DND-41 (cell line): Measurements from ENCODE around the gene RNF4.

Experiments
- ATAC-seq: fragments of 200-7000 bp; cut with Tn5 transposase; 3 replicates; pipeline ENCODE4 v1.9.1; 2021; ENCODE audit warnings: low read depth; ENCODE audit not compliant: insufficient read depth
- DNase-seq: peaks from one replicate; pipeline ENCODE4 v3.0.0-alpha.2; 2020
- H2AFZ ChIP-seq: 2 replicates; pipeline ENCODE4 v1.6.0; 2012; ENCODE audit warnings: low read depth, low read length
- H3K27ac ChIP-seq: 2 replicates; pipeline ENCODE4 v1.5.1; 2012; ENCODE audit warnings: low read length, inconsistent platforms
- H3K27me3 ChIP-seq: fragments of 200-600 bp; sonication (generic); 2 replicates; pipeline ENCODE4 v1.6.0; 2012; ENCODE audit warnings: low read length, mild to moderate bottlenecking, inconsistent platforms; ENCODE audit not compliant: insufficient read depth, poor library complexity
- H3K36me3 ChIP-seq: 2 replicates; pipeline ENCODE4 v1.5.1; 2012; ENCODE audit warnings: low read length, inconsistent platforms; ENCODE audit not compliant: insufficient read depth
- H3K4me1 ChIP-seq: 2 replicates; pipeline ENCODE4 v1.5.1; 2012; ENCODE audit warnings: mild to moderate bottlenecking, low read length; ENCODE audit not compliant: insufficient read depth
- H3K4me2 ChIP-seq: 2 replicates; pipeline ENCODE4 v1.6.0; 2012; ENCODE audit warnings: mild to moderate bottlenecking, moderate library complexity, low read length, inconsistent platforms; ENCODE audit not compliant: insufficient read depth
- H3K4me3 ChIP-seq, 2 experiments: fragments of 200-600 bp in 1 of 2; shearing (Covaris generic) in 1 of 2; 2 replicates each; pipeline ENCODE4 v1.5.1; 2012 to 2016; ENCODE audit warnings: inconsistent platforms in 2 of 2, low read length in 2 of 2, mild to moderate bottlenecking in 2 of 2, low read depth in 1 of 2, moderate library complexity in 1 of 2
- H3K79me2 ChIP-seq: 2 replicates; pipeline ENCODE4 v1.6.0; 2012; ENCODE audit warnings: low read length, inconsistent platforms; ENCODE audit not compliant: insufficient read depth
- H3K9ac ChIP-seq: 2 replicates; pipeline ENCODE4 v1.6.0; 2012; ENCODE audit warnings: low read depth, mild to moderate bottlenecking, inconsistent platforms, low read length, moderate library complexity
- H3K9me3 ChIP-seq: 2 replicates; pipeline ENCODE4 v1.5.1; 2012; ENCODE audit warnings: low read length, moderate library complexity, mild to moderate bottlenecking, inconsistent platforms; ENCODE audit not compliant: insufficient read depth, severe bottlenecking
- H4K20me1 ChIP-seq: 2 replicates; pipeline ENCODE4 v1.6.0; 2012; ENCODE audit warnings: low read length; ENCODE audit not compliant: insufficient read depth
- CTCF ChIP-seq: IDR thresholded peaks from 2 replicates; pipeline ENCODE4 v1.5.1; 2012; ENCODE audit warnings: borderline replicate concordance, low read length, moderate library complexity, mild to moderate bottlenecking; ENCODE audit not compliant: poor library complexity, severe bottlenecking; ENCODE audit errors: extremely low read depth
- EZH2 ChIP-seq: IDR thresholded peaks from 3 replicates; pipeline ENCODE4 v1.6.1; 2012; ENCODE audit warnings: borderline replicate concordance, low read depth, mild to moderate bottlenecking, moderate library complexity, low read length, inconsistent platforms; ENCODE audit not compliant: severe bottlenecking

Gene RNF4

GRCh38 chr4:2442175-2442993 lies 26.5 kb upstream of the RNF4 start:
- no peak overlapping the region for H3K4me2 ChIP-seq
- H3K9ac ChIP-seq = no peak overlapping the region
- no peaks in the 10 kb centered on the region for H3K36me3 ChIP-seq
- no peaks in the 10 kb centered on the region for H3K79me2 ChIP-seq
- DNase-seq = no peak
- no peaks in the 10 kb centered on the region for H3K4me1 ChIP-seq
- no peaks in the 10 kb centered on the region for H3K9me3 ChIP-seq
- TF ChIP-seq CTCF (no peak), EZH2 (no peak)
- H4K20me1 ChIP-seq = no peaks in the 10 kb centered on the region
- no peak overlapping the region for H3K27ac ChIP-seq
- no peak overlapping the region for H3K4me3 ChIP-seq
- no peak for ATAC-seq
- no peaks in the 10 kb centered on the region for H3K27me3 ChIP-seq
- no peak overlapping the region for H2AFZ ChIP-seq

- Histone ChIP-seq H4K20me1 (no peaks in the 10 kb centered on the region), H3K79me2 (no peaks in the 10 kb centered on the region), H3K27ac (no peak overlapping the region), H2AFZ (no peak overlapping the region), H3K36me3 (no peaks in the 10 kb centered on the region), H3K27me3 (no peaks in the 10 kb centered on the region), H3K4me3 (no peak overlapping the region), H3K9me3 (no peaks in the 10 kb centered on the region), H3K4me2 (no peak overlapping the region), H3K4me1 (no peaks in the 10 kb centered on the region), H3K9ac (no peak overlapping the region)
- ATAC-seq (no peak), DNase-seq (no peak)
- TF ChIP-seq EZH2 (no peak), CTCF (no peak)
These were observed 25.7 kb upstream of the RNF4 start for GRCh38 chr4:2443061-2443730.

- H3K9ac ChIP-seq = no peak overlapping the region
- H3K27ac ChIP-seq = no peak overlapping the region
- no peaks in the 10 kb centered on the region for H3K79me2 ChIP-seq
- no peak for TF ChIP-seq CTCF
- no peak for TF ChIP-seq EZH2
- H3K4me3 ChIP-seq = no peak overlapping the region
- no peaks in the 10 kb centered on the region for H3K9me3 ChIP-seq
- no peaks in the 10 kb centered on the region for H3K27me3 ChIP-seq
- no peaks in the 10 kb centered on the region for H3K4me1 ChIP-seq
- H3K36me3 ChIP-seq = no peaks in the 10 kb centered on the region
- no peak overlapping the region for H3K4me2 ChIP-seq
- no peak overlapping the region for H2AFZ ChIP-seq
- no peaks in the 10 kb centered on the region for H4K20me1 ChIP-seq
- ATAC-seq (no peak), DNase-seq (no peak)
These were observed 24.8 kb upstream of the RNF4 start for GRCh38 chr4:2443956-2444740.
